K562 (cell line): ENCODE results near the gene OR14A2.
A peak's percentile ranks its signal among the peaks of the same experiment; 100 is the strongest.

Experiments used
- C11orf30 ChIP-seq: fragments of 450-650 bp; IDR thresholded peaks from 2 replicates; pipeline ENCODE4 v1.6.1; 2016; ENCODE audit warnings: low read depth, mild to moderate bottlenecking
- FOXK1 ChIP-seq: sonication (generic); formaldehyde crosslinking; IDR thresholded peaks from 2 replicates; pipeline ENCODE4 v1.8.0; 2022; ENCODE audit warnings: missing genetic modification reagents, mild to moderate bottlenecking, borderline replicate concordance
- RBM39 ChIP-seq: fragments of 200-400 bp; formaldehyde crosslinking; optimal IDR thresholded peaks from 2 replicates; pipeline ENCODE3; 2018; ENCODE audit warnings: low read depth, low read length
- TF ChIP-seq, protein P1 (sequence below): fragments of 450-650 bp; conservative IDR thresholded peaks from 2 replicates; pipeline ENCODE4 v1.6.1; 2016; ENCODE audit warnings: missing genetic modification characterization, low read depth, mild to moderate bottlenecking, control low read depth, missing compliant biosample characterization

DNA sequence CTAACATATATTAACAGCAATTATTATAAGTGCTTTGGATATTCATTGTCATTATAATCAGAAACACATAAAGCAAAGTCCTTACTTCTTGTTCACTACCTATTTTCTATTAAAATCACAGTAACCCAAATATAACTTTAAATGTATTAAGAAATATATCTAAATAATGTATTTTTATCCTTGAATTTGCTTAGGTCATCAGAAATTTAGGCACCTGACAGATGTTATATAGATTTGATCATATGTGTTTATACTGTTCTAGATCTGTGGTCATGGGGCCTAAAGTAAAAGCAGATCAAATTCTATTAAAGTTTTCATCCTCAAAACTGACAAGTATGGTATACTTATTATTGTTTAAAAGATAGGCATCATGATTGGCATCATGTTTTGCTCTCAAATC is 21.7 kb upstream of the OR14A2 start:
- TF ChIP-seq C11orf30 (peak; percentile 77), FOXK1 (CRISPR knock-in tag) (no peak), RBM39 (no peak)
- TF ChIP-seq, protein P1, sequence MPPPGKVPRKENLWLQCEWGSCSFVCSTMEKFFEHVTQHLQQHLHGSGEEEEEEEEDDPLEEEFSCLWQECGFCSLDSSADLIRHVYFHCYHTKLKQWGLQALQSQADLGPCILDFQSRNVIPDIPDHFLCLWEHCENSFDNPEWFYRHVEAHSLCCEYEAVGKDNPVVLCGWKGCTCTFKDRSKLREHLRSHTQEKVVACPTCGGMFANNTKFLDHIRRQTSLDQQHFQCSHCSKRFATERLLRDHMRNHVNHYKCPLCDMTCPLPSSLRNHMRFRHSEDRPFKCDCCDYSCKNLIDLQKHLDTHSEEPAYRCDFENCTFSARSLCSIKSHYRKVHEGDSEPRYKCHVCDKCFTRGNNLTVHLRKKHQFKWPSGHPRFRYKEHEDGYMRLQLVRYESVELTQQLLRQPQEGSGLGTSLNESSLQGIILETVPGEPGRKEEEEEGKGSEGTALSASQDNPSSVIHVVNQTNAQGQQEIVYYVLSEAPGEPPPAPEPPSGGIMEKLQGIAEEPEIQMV (tag): no peak
